K562 (cell line): ENCODE data around the gene DBX1. TPM values are rescaled to one million over a fixed set of nuclear protein-coding genes. Genes with fewer than 3 reads are reported as not detected.
A peak's percentile ranks its signal among the peaks of the same experiment; 100 is the strongest.

ENCODE experiments used
- EGR1 ChIP-seq: fragments of 450-650 bp; conservative IDR thresholded peaks from 2 replicates; pipeline ENCODE4 v1.6.1; 2017; ENCODE audit warnings: mild to moderate bottlenecking
- FOS ChIP-seq: IDR thresholded peaks from 3 replicates; pipeline ENCODE4 v1.6.1; 2011; ENCODE audit not compliant: insufficient read length; ENCODE audit errors: extremely low read depth
- FOXA3 ChIP-seq, 2 experiments: fragments of 450-650 bp in 1 of 2; sonication (generic) in 1 of 2; formaldehyde crosslinking; IDR thresholded peaks in 1 of 2; conservative IDR thresholded peaks in 1 of 2; 2 replicates each; pipeline versions ENCODE4 v1.4.0 to v1.8.0; 2020 to 2022; ENCODE audit warnings: mild to moderate bottlenecking in 2 of 2, missing genetic modification reagents in 1 of 2
- HDAC3 ChIP-seq: fragments of 450-650 bp; IDR thresholded peaks from 2 replicates; pipeline ENCODE4 v1.6.1; 2018; ENCODE audit warnings: borderline replicate concordance, mild to moderate bottlenecking, moderate library complexity; ENCODE audit not compliant: partially characterized antibody
- HDGF ChIP-seq: fragments of 450-650 bp; IDR thresholded peaks from 2 replicates; pipeline ENCODE4 v1.6.1; 2016
- HNRNPL ChIP-seq: fragments of 200-400 bp; formaldehyde crosslinking; IDR thresholded peaks from 2 replicates; pipeline ENCODE4 v1.6.1; 2017; ENCODE audit warnings: low read depth, mild to moderate bottlenecking, low read length
- MEF2D ChIP-seq: conservative IDR thresholded peaks from 2 replicates; pipeline ENCODE4 v1.6.1; 2016; ENCODE audit warnings: low read depth, missing genetic modification characterization, missing compliant biosample characterization
- NBN ChIP-seq: fragments of 450-650 bp; IDR thresholded peaks from 2 replicates; pipeline ENCODE4 v1.6.1; 2016; ENCODE audit warnings: low read depth, mild to moderate bottlenecking
- NFE2L1 ChIP-seq: fragments of 450-650 bp; IDR thresholded peaks from 2 replicates; pipeline ENCODE4 v1.6.1; 2016; ENCODE audit warnings: missing genetic modification characterization, low read depth, mild to moderate bottlenecking, missing compliant biosample characterization, moderate library complexity, borderline replicate concordance
- PHB2 ChIP-seq: fragments of 450-650 bp; IDR thresholded peaks from 2 replicates; pipeline ENCODE4 v1.6.1; 2017; ENCODE audit warnings: low read depth
- PTBP1 ChIP-seq: fragments of 200-400 bp; formaldehyde crosslinking; IDR thresholded peaks from 2 replicates; pipeline ENCODE4 v1.6.1; 2017; ENCODE audit warnings: low read depth, low read length
- RBFOX2 ChIP-seq: fragments of 200-400 bp; formaldehyde crosslinking; IDR thresholded peaks from 2 replicates; pipeline ENCODE4 v1.6.1; 2017; ENCODE audit warnings: low read depth, mild to moderate bottlenecking, low read length, moderate library complexity
- RBM25 ChIP-seq: fragments of 200-400 bp; formaldehyde crosslinking; IDR thresholded peaks from 2 replicates; pipeline ENCODE4 v1.6.1; 2018; ENCODE audit warnings: low read length, low read depth, moderate library complexity; ENCODE audit not compliant: severe bottlenecking
- RUNX1 ChIP-seq: sonication (generic); IDR thresholded peaks from 2 replicates; pipeline ENCODE4 v1.6.1; 2016; ENCODE audit warnings: antibody characterized with exemption, low read depth
- SAP30 ChIP-seq: fragments of 200-600 bp; sonication (generic); IDR thresholded peaks from 2 replicates; pipeline ENCODE4 v1.6.1; 2012; ENCODE audit warnings: borderline replicate concordance, low read depth, mild to moderate bottlenecking, moderate library complexity, low read length, control low read depth, inconsistent platforms; ENCODE audit not compliant: insufficient read depth, poor library complexity, severe bottlenecking
- SMARCC2 ChIP-seq: fragments of 450-650 bp; IDR thresholded peaks from 2 replicates; pipeline ENCODE4 v1.6.1; 2017; ENCODE audit warnings: antibody characterized with exemption, moderate library complexity, mild to moderate bottlenecking, low read depth
- STAT5A ChIP-seq: IDR thresholded peaks from 2 replicates; pipeline ENCODE4 v1.6.1; 2012; ENCODE audit warnings: low read length, inconsistent platforms, borderline replicate concordance
- U2AF2 ChIP-seq: fragments of 200-400 bp; formaldehyde crosslinking; optimal IDR thresholded peaks from 2 replicates; pipeline ENCODE3; 2017; ENCODE audit warnings: low read depth, mild to moderate bottlenecking, low read length
- ZC3H8 ChIP-seq: fragments of 450-650 bp; IDR thresholded peaks from 2 replicates; pipeline ENCODE4 v1.6.1; 2017
- ZNF318 ChIP-seq, 2 experiments: fragments of 450-650 bp; IDR thresholded peaks; 2 replicates each; pipeline ENCODE4 v1.6.1; 2016; ENCODE audit warnings: mild to moderate bottlenecking in 2 of 2, borderline replicate concordance in 1 of 2, low read depth in 1 of 2, moderate library complexity in 1 of 2
- ZNF695 ChIP-seq: fragments of 450-650 bp; formaldehyde crosslinking; IDR thresholded peaks from 2 replicates; pipeline ENCODE4 v1.4.0; 2020; ENCODE audit warnings: mild to moderate bottlenecking, moderate library complexity
- polyA plus RNA-seq, 8 experiments: library from polyadenylated mRNA; depleted of rRNA in 4 of 8; stranded (reverse) in 5 of 8; unstranded in 3 of 8; fragments of >200 nt; fragmentation: Nextera tagmentation in 2 of 8; fragmentation: Illumina TruSeq in 1 of 8; extraction: Ambion mirVana in 2 of 8; extraction: Trizol in 1 of 8; gene quantifications; 2 replicates each; pipeline versions ENCODE4 v1.2.1 to v1.2.3, GENCODE V29; 2011 to 2014; ENCODE audit warnings: inconsistent platforms in 1 of 8, missing spikeins in 1 of 8
- total RNA-seq, 7 experiments: library from RNA; depleted of rRNA in 6 of 7; stranded (reverse); fragments of >200 nt in 6 of 7; fragmentation: Illumina TruSeq in 2 of 7; extraction: Trizol in 2 of 7; gene quantifications; 2 replicates each; pipeline versions ENCODE4 v1.2.1 to v1.2.3, GENCODE V29; 2011 to 2021; ENCODE audit warnings: low replicate concordance in 1 of 7

The DBX1 gene
- total and polyA plus RNA-seq, 9 of the 15 experiments (the other 6 are each of a cell fraction or from before 2014, with no cell fraction given): not detected

- TF ChIP-seq RBM25 (no peak), ZNF318 (IDR thresholded peaks at IDR 0.05; ENCODE audit: borderline replicate concordance in 1 of 2, low read depth in 1 of 2) (peak in 1 of 2 experiments; percentile 88; a peak in 2 of 4 replicates), HDAC3 (no peak), STAT5A (peak; percentile 8; the same call in 1 of the 2 replicates), NFE2L1 (tag) (no peak), MEF2D (tag) (no peak), U2AF2 (no peak), FOS (peak; percentile 43), HNRNPL (no peak), FOXA3 (CRISPR knock-in tag; conservative IDR thresholded peaks at IDR 0.05 in 1 of 2, IDR thresholded peaks at IDR 0.05 in 1 of 2) (0 out of 4 replicates have a peak, but pooled peaks of 1 of the 2 experiments have one; percentile 10), HDGF (no peak), ZC3H8 (no peak), ZNF695 (CRISPR knock-in tag) (no peak), PTBP1 (no peak), RUNX1 (no peak), EGR1 (no peak), NBN (0 out of 2 replicates have a peak, but pooled peaks have one; percentile 64), SMARCC2 (peak; percentile 87), RBFOX2 (no peak), PHB2 (no peak), SAP30 (no peak)
Observed at GRCh38 chr11:20112291-20113148, 47.8 kb downstream of the DBX1 start (continued).
